Activated naive CD8-positive, alpha-beta T cell treated with anti-CD3 and anti-CD28 coated beads, Interleukin-2, amount 10 ng/mL, durations not matched to agents 7 days and 5 days (primary cell): ENCODE data around the gene ODAPH. TPM values are rescaled to one million over a fixed set of nuclear protein-coding genes. Genes with fewer than 3 reads are reported as not detected.
"Not testable (repeated sequence)": the region's sequence is repeated elsewhere in the genome, so short reads cannot be mapped to it uniquely, and the experiment has no call there.

Experiments used
- ATAC-seq: fragments of 150-1000 bp; cut with Tn5 transposase; one replicate; pipeline ENCODE4 v1.10.0; 2021; ENCODE audit warnings: low read depth, moderate library complexity
- POLR2A ChIA-PET: fragments of 350-600 bp; sonication (Branson Sonifier 250); formaldehyde crosslinking; loops from one replicate; lab custom pipeline; 2021; ENCODE audit warnings: antibody characterized with exemption; lab: Charles Lee
- DNase-seq: peaks from one replicate; pipeline ENCODE4 v3.0.0; 2021
- H3K27ac Mint-ChIP-seq: one replicate; pipeline ENCODE4 v1.8.0; 2022; ENCODE audit warnings: mild to moderate bottlenecking, mixed read lengths
- H3K27me3 Mint-ChIP-seq: one replicate; pipeline ENCODE4 v1.8.0; 2022; ENCODE audit warnings: mild to moderate bottlenecking, moderate library complexity, mixed read lengths
- H3K36me3 Mint-ChIP-seq: one replicate; pipeline ENCODE4 v1.8.0; 2021; ENCODE audit warnings: mild to moderate bottlenecking, mixed read lengths
- H3K4me1 Mint-ChIP-seq: one replicate; pipeline ENCODE4 v1.8.0; 2021; ENCODE audit warnings: mixed read lengths
- H3K4me3 Mint-ChIP-seq: one replicate; pipeline ENCODE4 v1.8.0; 2022; ENCODE audit warnings: mild to moderate bottlenecking, moderate library complexity, mixed read lengths
- H3K9me3 Mint-ChIP-seq: one replicate; pipeline ENCODE4 v1.8.0; 2021; ENCODE audit warnings: mixed read lengths
- total RNA-seq, 2 experiments: library from RNA; stranded (reverse); gene quantifications; one replicate each; pipeline ENCODE4 v1.2.3, GENCODE V29; 2021

The ODAPH gene
- total RNA-seq, 2 experiments from 2014 or later: 0.31 TPM; not detected in 1

- ATAC-seq (no peak), DNase-seq (no peak)
- Mint-ChIP-seq H3K4me3 (no peak overlapping the region), H3K36me3 (peaks cover 58% of the 10 kb centered on the region), H3K27ac (no peak overlapping the region), H3K27me3 (no peaks in the 10 kb centered on the region), H3K4me1 (peaks cover 3% of the 10 kb centered on the region), H3K9me3 (peaks cover 11% of the 10 kb centered on the region)
- POLR2A ChIA-PET: no interaction called here
Measured at GRCh38 chr4:75527482-75527881, 28.4 kb upstream of the ODAPH start.

DNA sequence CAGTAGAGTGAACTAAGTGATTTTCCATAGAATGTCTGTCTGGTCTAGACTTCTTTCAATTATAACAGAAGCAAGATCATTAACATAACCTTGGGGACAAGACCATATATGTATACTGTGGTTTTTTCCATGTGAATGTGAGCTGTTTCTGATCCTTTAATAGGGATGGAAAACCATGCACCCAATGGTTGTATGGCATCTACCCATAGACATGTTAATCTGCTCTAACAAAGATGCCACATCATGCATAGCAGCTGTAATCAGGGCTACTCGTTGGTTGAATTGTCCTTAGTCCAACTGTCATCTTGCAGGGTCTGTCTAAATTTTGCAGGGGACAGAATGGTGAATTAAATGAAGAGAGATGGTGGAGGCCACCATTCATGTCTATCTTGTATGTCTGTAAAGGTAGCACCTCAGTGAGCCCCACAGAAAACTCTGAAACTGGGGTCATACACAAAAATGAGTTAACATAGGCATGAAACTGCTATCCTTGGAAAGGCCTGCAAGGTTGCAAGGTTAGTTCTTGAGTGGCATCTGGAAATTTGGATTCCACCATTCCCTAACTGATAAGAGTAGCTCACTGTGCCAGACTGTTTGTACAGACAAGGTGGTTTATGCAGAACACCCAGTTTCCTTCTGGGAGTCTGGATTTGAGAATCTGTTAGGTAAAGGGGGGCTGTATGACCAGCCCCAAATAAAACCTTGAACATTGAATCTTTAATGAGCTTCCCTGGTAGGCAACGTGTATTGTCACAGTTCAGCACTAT lies 25.1 kb upstream of the ODAPH start:
- Mint-ChIP-seq H3K4me3 (no peak overlapping the region), H3K27me3 (no peaks in the 10 kb centered on the region)
- ATAC-seq: no peak

GRCh38 chr4:75531536-75532143 lies 24.2 kb upstream of the ODAPH start:
- not testable (repeated sequence) for H3K27ac Mint-ChIP-seq, ATAC-seq, H3K4me1 Mint-ChIP-seq, DNase-seq, H3K4me3 Mint-ChIP-seq, H3K27me3 Mint-ChIP-seq
- H3K9me3 Mint-ChIP-seq: peaks cover 20% of the 10 kb centered on the region
- POLR2A ChIA-PET: interaction anchor here (0.6 kb wide), 1 partner anchor 30 kb away, joined by 3 read pairs; no protein-coding TSS in a partner anchor
- H3K36me3 Mint-ChIP-seq: peaks cover 47% of the 10 kb centered on the region

More for the DNA sequence above, 25.1 kb upstream of the ODAPH start:
- Mint-ChIP-seq H3K36me3 (peaks cover 51% of the 10 kb centered on the region), H3K27ac (no peak overlapping the region), H3K9me3 (peaks cover 20% of the 10 kb centered on the region), H3K4me1 (no peaks in the 10 kb centered on the region)
- DNase-seq: no peak
- POLR2A ChIA-PET: no interaction called here

- H3K4me3 Mint-ChIP-seq, H3K4me1 Mint-ChIP-seq, ATAC-seq, H3K27me3 Mint-ChIP-seq, POLR2A ChIA-PET, DNase-seq, H3K27ac Mint-ChIP-seq: not testable (repeated sequence)
- Mint-ChIP-seq H3K9me3 (peaks cover 20% of the 10 kb centered on the region), H3K36me3 (peaks cover 43% of the 10 kb centered on the region)
Measured at GRCh38 chr4:75533339-75533887, 22.5 kb upstream of the ODAPH start.

- H3K36me3 Mint-ChIP-seq: peaks cover 42% of the 10 kb centered on the region
- H3K4me1 Mint-ChIP-seq, POLR2A ChIA-PET, H3K27ac Mint-ChIP-seq, DNase-seq, H3K27me3 Mint-ChIP-seq, H3K4me3 Mint-ChIP-seq, ATAC-seq: not testable (repeated sequence)
- peaks cover 20% of the 10 kb centered on the region for H3K9me3 Mint-ChIP-seq
Measured at GRCh38 chr4:75533926-75534325, 21.9 kb upstream of the ODAPH start.

- H3K4me1 Mint-ChIP-seq, H3K27ac Mint-ChIP-seq, POLR2A ChIA-PET, ATAC-seq, H3K4me3 Mint-ChIP-seq, H3K27me3 Mint-ChIP-seq, DNase-seq: not testable (repeated sequence)
- H3K9me3 Mint-ChIP-seq: peaks cover 11% of the 10 kb centered on the region
- H3K36me3 Mint-ChIP-seq: peaks cover 15% of the 10 kb centered on the region
Measured at GRCh38 chr4:75537308-75537707, 18.6 kb upstream of the ODAPH start.

GRCh38 chr4:75542824-75543223 lies 13.0 kb upstream of the ODAPH start:
- ATAC-seq: no peak
- no peak overlapping the region for H3K4me3 Mint-ChIP-seq
- no peak for DNase-seq
- no peaks in the 10 kb centered on the region for H3K9me3 Mint-ChIP-seq
- H3K27ac Mint-ChIP-seq: no peak overlapping the region
- POLR2A ChIA-PET: interaction anchor here (1.1 kb wide), 1 partner anchor 28 kb away, joined by 3 read pairs; the partner anchor contains the start of genes RCHY1 and THAP6
- H3K27me3 Mint-ChIP-seq: no peaks in the 10 kb centered on the region
- no peaks in the 10 kb centered on the region for H3K4me1 Mint-ChIP-seq
- no peaks in the 10 kb centered on the region for H3K36me3 Mint-ChIP-seq

- H3K9me3 Mint-ChIP-seq, ATAC-seq, H3K4me1 Mint-ChIP-seq, H3K4me3 Mint-ChIP-seq, H3K36me3 Mint-ChIP-seq, H3K27ac Mint-ChIP-seq, POLR2A ChIA-PET, H3K27me3 Mint-ChIP-seq, DNase-seq: not testable (repeated sequence)
Measured at GRCh38 chr4:75544220-75544619, 11.6 kb upstream of the ODAPH start.

DNA sequence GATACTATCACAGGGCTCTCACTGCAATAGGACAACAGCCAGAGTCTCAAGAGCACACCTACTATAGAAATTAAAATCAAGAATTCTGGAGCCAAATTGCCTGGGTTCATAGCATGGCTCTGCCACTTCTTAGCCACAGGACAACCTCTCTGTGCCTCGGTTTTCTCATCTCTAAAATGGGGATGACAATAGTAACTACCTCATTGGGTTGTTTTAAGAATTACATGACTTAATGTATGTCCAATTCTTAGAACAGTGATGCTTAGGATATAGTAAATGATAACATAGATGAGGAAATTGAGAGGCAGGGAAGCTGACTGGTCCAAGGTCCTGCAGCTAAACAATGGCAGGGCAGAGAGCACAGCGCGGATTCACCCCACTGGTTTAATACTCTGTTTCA lies 11.0 kb upstream of the ODAPH start:
- H3K4me3 Mint-ChIP-seq: no peak overlapping the region
- H3K27me3 Mint-ChIP-seq: no peaks in the 10 kb centered on the region
- no peaks in the 10 kb centered on the region for H3K4me1 Mint-ChIP-seq
- H3K27ac Mint-ChIP-seq: no peak overlapping the region
- no peaks in the 10 kb centered on the region for H3K9me3 Mint-ChIP-seq
- POLR2A ChIA-PET: no interaction called here
- DNase-seq (no peak), ATAC-seq (no peak)
- H3K36me3 Mint-ChIP-seq: no peaks in the 10 kb centered on the region

GRCh38 chr4:75545526-75545925 lies 10.3 kb upstream of the ODAPH start:
- Mint-ChIP-seq H3K4me1 (no peaks in the 10 kb centered on the region), H3K27ac (no peak overlapping the region), H3K9me3 (no peaks in the 10 kb centered on the region), H3K4me3 (no peak overlapping the region), H3K27me3 (no peaks in the 10 kb centered on the region), H3K36me3 (no peaks in the 10 kb centered on the region)
- DNase-seq: no peak
- ATAC-seq: no peak
- POLR2A ChIA-PET: no interaction called here

DNA sequence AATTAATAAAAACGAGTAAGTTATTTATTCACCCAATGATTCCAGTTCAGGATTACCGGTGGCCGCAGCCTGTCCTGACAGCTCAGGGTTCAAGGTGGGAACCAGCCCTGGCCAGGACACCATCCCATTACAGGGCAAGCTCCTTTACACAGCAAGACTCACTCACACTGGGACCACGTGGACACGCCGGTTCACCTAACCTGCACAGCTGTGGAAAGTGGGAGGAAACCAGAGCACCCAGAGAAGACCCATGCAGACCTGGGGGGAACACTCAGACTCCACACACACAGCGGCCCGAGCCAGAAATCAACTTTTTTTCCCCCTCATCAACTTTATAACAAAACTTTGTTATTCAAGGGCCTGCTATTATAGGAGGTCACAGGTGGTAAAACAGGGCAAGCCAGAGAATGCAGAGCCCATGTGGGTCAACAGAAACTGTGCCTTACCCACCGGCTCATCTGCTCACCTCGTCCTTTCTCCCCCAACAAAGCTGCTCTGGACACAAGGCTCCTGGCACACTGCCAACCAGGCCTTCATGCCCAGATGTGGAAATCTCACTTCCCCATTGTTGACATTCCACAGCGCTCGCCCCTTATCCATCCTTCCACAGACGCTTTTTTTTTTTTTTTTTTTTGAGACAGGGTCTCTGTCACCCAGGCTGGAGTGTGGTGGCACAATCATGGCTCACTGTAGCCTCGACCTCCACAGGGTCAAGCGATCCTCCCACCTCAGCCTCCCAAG lies 8.0 kb upstream of the ODAPH start:
- no peaks in the 10 kb centered on the region for H3K9me3 Mint-ChIP-seq
- POLR2A ChIA-PET: no interaction called here
- no peaks in the 10 kb centered on the region for H3K27me3 Mint-ChIP-seq
- H3K27ac Mint-ChIP-seq: no peak overlapping the region
- H3K4me3 Mint-ChIP-seq: no peak overlapping the region
- DNase-seq (no peak), ATAC-seq (no peak)
- H3K36me3 Mint-ChIP-seq: no peaks in the 10 kb centered on the region
- no peaks in the 10 kb centered on the region for H3K4me1 Mint-ChIP-seq

GRCh38 chr4:75549019-75549418 lies 6.8 kb upstream of the ODAPH start:
- no peaks in the 10 kb centered on the region for H3K9me3 Mint-ChIP-seq
- ATAC-seq: no peak
- no peak overlapping the region for H3K4me3 Mint-ChIP-seq
- H3K36me3 Mint-ChIP-seq: no peaks in the 10 kb centered on the region
- H3K27ac Mint-ChIP-seq: no peak overlapping the region
- POLR2A ChIA-PET: no interaction called here
- H3K27me3 Mint-ChIP-seq: no peaks in the 10 kb centered on the region
- DNase-seq: no peak
- H3K4me1 Mint-ChIP-seq: no peaks in the 10 kb centered on the region

- Mint-ChIP-seq H3K4me3 (no peak overlapping the region), H3K36me3 (no peaks in the 10 kb centered on the region), H3K27ac (no peak overlapping the region), H3K27me3 (peaks cover 5% of the 10 kb centered on the region), H3K9me3 (no peaks in the 10 kb centered on the region), H3K4me1 (peaks cover 2% of the 10 kb centered on the region)
- POLR2A ChIA-PET: no interaction called here
- DNase-seq (no peak), ATAC-seq (no peak)
Measured at GRCh38 chr4:75552452-75552851, 3.4 kb upstream of the ODAPH start.
